NCI-H524 treated with DMSO at 0.1 percent for 48 hours (cell line): Measurements from ENCODE around the gene STK32B.
"Not testable (repeated sequence)": the region's sequence is repeated elsewhere in the genome, so short reads cannot be mapped to it uniquely, and the experiment has no call there.

Experiments used
- DNase-seq: peaks from one replicate; lab custom pipeline; 2025; lab: John Stamatoyannopoulos, UW

The STK32B gene

GRCh38 chr4:5266991-5267390 is 215.7 kb downstream of the STK32B start:
- DNase-seq, result no peak

DNA sequence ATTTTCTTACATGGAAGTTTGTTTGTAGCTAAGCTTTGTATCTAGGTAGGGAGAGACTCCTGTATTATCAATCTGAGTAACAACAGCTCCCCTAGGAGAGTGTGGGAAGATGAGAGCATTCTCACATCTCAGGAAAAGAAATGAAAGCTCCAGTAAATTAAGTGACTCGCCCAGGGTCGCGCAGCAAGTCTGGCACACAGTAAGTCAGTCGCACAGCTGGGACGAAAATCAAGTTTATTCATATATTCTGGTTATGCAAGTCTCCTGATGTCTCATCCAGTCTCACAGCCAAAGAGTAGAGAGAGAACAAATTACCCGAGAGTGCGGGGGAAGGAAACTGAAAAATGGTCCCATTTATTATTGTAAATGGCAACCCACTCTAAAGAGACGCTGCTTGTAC is 216.1 kb downstream of the STK32B start:
- no peak for DNase-seq

GRCh38 chr4:5276475-5277075 is 225.3 kb downstream of the STK32B start:
- DNase-seq, result no peak

GRCh38 chr4:5277079-5277478 is 225.8 kb downstream of the STK32B start:
- DNase-seq, result no peak

GRCh38 chr4:5278213-5278612 is 226.9 kb downstream of the STK32B start:
- no peak for DNase-seq

DNA sequence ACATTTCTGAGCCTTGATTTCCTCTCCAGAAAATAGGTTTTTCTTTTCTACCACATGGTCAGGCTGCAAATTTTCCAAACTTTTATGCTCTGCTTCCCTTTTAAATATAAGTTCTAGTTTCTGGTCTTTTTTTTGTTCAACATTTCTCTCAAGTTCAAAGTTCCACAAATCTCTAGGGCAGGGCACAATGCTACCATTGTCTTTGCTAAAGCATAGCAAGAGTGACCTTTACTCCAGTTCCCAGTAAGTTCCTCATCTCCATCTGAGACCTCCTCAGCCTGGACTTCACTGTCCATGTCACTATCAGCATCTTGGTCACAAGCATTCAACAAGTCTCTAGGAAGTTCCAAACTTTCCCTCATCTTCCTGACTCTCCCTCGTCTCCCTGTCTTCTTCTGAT is 228.8 kb downstream of the STK32B start:
- not testable (repeated sequence) for DNase-seq

DNA sequence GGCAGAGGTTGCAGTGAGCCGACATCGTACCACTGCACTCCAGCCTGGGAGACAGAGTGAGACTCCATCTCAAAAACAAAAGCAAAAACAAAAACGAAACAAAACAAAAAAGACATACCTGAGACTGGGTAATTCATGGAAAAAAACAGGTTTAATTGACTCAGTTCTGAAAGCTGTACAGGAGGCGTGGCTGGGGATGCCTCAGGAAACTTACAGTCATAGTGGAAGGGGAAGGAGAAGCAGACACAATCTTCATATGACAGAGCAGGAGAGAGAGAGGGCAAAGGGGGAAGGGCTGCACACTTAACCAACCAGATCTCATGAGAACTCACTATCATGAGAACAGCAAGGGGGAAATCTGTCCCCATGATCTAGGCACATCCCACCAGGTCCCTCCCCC is 229.5 kb downstream of the STK32B start:
- no peak for DNase-seq

DNA sequence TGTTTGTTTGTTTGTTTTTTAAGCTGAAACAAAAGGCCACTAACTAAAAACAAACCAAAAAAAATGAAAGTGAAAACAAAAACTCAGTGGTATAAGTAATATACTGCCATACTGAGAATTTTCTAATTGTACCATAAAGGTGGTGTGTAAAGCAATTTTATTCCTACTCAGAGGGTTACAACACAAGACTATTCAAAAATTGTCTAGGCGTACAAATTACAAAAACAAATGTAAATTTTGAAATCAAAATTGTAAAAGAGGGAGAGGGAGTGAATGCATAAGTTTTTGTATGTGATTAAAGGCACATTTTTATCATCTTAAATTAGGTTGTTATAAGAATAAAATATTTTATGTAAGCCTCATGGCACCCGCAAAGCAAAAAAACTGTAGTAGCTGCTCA is 232.6 kb downstream of the STK32B start:
- no peak for DNase-seq

DNA sequence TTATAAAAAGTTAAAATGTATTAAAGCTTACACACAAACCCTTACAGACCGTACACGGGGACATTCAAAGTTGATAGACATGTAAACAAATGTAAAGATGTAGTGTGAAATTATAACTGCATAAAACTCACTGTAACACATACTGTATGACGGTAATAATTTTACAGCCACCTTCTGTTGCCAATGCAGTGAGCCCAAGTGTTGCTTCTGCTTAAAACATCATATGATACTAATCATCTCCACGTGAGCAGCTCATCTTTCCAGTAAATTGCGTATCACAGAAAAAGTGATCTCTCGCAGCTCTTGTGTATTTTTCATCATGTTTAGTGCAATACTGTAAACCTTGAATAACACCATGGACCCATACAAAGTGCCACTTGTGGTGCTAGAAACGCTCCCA is 233.2 kb downstream of the STK32B start:
- DNase-seq, result no peak

- DNase-seq, result no peak
These were observed 240.8 kb downstream of the STK32B start for GRCh38 chr4:5292101-5292500.

GRCh38 chr4:5298000-5298787 is 246.9 kb downstream of the STK32B start:
- not testable (repeated sequence) for DNase-seq

GRCh38 chr4:5300283-5300682 is 249.0 kb downstream of the STK32B start:
- DNase-seq, result no peak

- no peak for DNase-seq
These were observed 256.6 kb downstream of the STK32B start for GRCh38 chr4:5307928-5308327.

- DNase-seq, result no peak
These were observed 271.0 kb downstream of the STK32B start for GRCh38 chr4:5322321-5322720.

GRCh38 chr4:5330339-5330989 is 279.2 kb downstream of the STK32B start:
- no peak for DNase-seq

- DNase-seq, result no peak
These were observed 286.5 kb downstream of the STK32B start for GRCh38 chr4:5337731-5338130.

DNA sequence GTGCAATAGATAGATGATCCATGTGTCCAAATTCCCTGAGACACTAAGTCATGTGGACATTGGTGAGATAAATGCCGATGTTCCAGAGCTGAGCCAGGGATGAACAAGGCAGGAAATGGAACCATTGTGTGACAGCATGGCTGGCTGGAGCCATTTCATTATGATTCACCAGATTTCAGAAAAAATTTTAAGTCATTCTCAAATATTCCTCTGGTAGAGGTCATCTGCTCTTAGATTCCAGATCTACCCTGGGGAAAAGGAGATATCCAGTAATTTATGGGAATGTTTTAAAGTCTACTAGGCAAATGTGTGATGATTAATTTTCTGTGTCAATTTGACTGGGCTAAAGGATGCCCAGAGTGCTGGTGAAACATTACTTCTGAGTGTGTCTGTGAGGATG is 287.3 kb downstream of the STK32B start:
- DNase-seq, result no peak

DNA sequence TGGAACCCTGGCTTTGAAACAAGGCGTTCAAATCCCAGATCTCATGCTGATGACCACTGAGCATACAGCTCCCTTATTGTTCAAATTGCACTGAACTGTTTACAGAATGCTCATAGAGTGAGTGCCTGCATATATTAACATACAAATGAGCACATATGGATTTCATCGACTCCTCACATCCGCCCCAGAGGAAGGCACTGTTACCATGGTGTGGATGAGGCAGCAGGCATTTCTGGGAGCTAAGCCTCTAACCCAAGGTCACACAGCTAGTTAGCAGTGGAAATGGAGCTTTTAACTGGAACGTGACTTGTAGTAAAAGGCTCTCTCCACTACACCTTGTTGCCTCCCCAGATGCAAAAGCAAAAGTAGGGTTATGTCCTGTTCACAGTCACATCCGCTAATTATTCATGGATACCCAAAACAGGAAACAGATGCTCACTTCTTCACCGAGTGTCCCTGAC is 289.7 kb downstream of the STK32B start:
- no peak for DNase-seq

DNA sequence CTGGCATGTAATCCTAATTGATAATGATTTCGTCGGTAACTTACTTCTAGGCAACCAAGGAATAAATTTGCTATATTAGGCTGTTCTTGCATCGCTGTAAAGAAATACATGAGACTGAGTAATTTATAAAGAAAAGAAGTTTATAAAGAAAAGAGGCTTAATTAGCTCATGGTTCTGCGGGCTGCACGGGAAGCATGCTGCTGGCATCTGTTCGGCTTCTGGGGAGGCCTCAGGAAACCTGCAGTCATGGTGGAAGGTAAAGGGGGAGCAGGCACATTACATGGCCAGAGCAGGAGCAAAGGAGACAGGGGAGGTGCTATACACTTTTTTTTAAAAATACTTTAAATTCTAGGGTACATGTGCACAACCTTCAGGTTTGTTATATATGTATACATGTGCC is 290.2 kb downstream of the STK32B start:
- DNase-seq, result no peak

GRCh38 chr4:5355846-5356245 is 304.6 kb downstream of the STK32B start:
- no peak for DNase-seq

- DNase-seq, result no peak
These were observed 306.6 kb downstream of the STK32B start for GRCh38 chr4:5357870-5358269.

- no peak for DNase-seq
These were observed 310.7 kb downstream of the STK32B start for GRCh38 chr4:5361968-5362367.

GRCh38 chr4:5364406-5364805 is 313.1 kb downstream of the STK32B start:
- no peak for DNase-seq
